Measurements from ENCODE around the gene NCOA3. TPM values are rescaled to one million over a fixed set of nuclear protein-coding genes. Genes with fewer than 3 reads are reported as not detected.

Gene NCOA3
- polyA plus RNA-seq, 1 of the 3 experiments (the other 2 are of a cell fraction), result 5.8 TPM

GRCh38 chr20:47642624-47643023 lies 140.9 kb downstream of the NCOA3 start:
- H3K36me3 ChIP-seq (replicated peaks in 1 of 2; ENCODE audit: control insufficient read depth in 1 of 2, insufficient read depth in 2 of 2, low read length in 1 of 2), result peaks cover 38 to 42% of the 10 kb centered on the region in 2 experiments
- no peak overlapping the region for H3K4me2 ChIP-seq
- H3K4me3 ChIP-seq (ENCODE audit: low read depth in 2 of 2, low read length in 1 of 2), result no peak overlapping the region
- H3K9me2 ChIP-seq, result no peaks in the 10 kb centered on the region
- no peaks in the 10 kb centered on the region for H3K27me3 ChIP-seq (ENCODE audit: insufficient read depth)
- WGBS (ENCODE audit: low lambda C conversion rate), result 80% methylated on average over 4 of the region's 4 CpGs
- no peaks in the 10 kb centered on the region for H4K20me1 ChIP-seq (ENCODE audit: insufficient read depth)
- no peaks in the 10 kb centered on the region for H3K79me2 ChIP-seq (ENCODE audit: insufficient read depth)
- TF ChIP-seq MAX (IDR thresholded peaks at IDR 0.05; ENCODE audit: low read depth) (no peak), USF2 (IDR thresholded peaks at IDR 0.05; ENCODE audit: borderline replicate concordance, low read depth, low read length) (no peak), MXI1 (IDR thresholded peaks at IDR 0.05; ENCODE audit: low read depth, low read length) (no peak), RCOR1 (IDR thresholded peaks at IDR 0.05; ENCODE audit: low read length) (no peak), NFIC (IDR thresholded peaks at IDR 0.05; ENCODE audit: borderline replicate concordance) (no peak), RAD21 (IDR thresholded peaks at IDR 0.05; ENCODE audit: low read length) (no peak), TAF1 (IDR thresholded peaks at IDR 0.05; ENCODE audit: borderline replicate concordance, low read depth, low read length) (no peak), TEAD4 (IDR thresholded peaks at IDR 0.05; ENCODE audit: borderline replicate concordance, insufficient read depth) (no peak), PBX3 (IDR thresholded peaks at IDR 0.05) (no peak), RXRA (IDR thresholded peaks at IDR 0.05; ENCODE audit: borderline replicate concordance, low read depth) (no peak), CTCF (IDR thresholded peaks at IDR 0.05) (no peak), CHD2 (IDR thresholded peaks at IDR 0.05; ENCODE audit: low read length, partially characterized antibody) (no peak), GATA2 (CRISPR knock-in tag; IDR thresholded peaks at IDR 0.05) (no peak)
- DNase-seq, result no peak
- no peak overlapping the region for H3K9ac ChIP-seq
- H3F3A ChIP-seq (replicated peaks; ENCODE audit: insufficient read depth), result peaks cover 4% of the 10 kb centered on the region
- no peaks in the 10 kb centered on the region for H3K9me3 ChIP-seq
- no peak overlapping the region for H3K27ac ChIP-seq (ENCODE audit: low read depth in 2 of 2, low read length in 1 of 2)
- H3K4me1 ChIP-seq (ENCODE audit: control insufficient read depth in 1 of 2, insufficient read depth in 2 of 2, low read depth in 1 of 2, low read length in 1 of 2), result no peaks in the 10 kb centered on the region
- POLR2A ChIA-PET, result no interaction called here
- no peak overlapping the region for H2AFZ ChIP-seq (ENCODE audit: low read depth)
- CTCF ChIA-PET, result interaction anchor here (1.3 kb wide), 1 partner anchor 979 kb away, joined by 3 read pairs; no protein-coding TSS in a partner anchor

GRCh38 chr20:47645632-47646031 lies 143.9 kb downstream of the NCOA3 start:
- Histone ChIP-seq H3K27me3 (ENCODE audit: insufficient read depth) (no peaks in the 10 kb centered on the region), H3K9me3 (no peaks in the 10 kb centered on the region), H3K27ac (ENCODE audit: low read depth in 2 of 2, low read length in 1 of 2) (no peak overlapping the region), H3K4me1 (ENCODE audit: control insufficient read depth in 1 of 2, insufficient read depth in 2 of 2, low read depth in 1 of 2, low read length in 1 of 2) (no peaks in the 10 kb centered on the region), H3K9ac (no peak overlapping the region), H3K4me3 (ENCODE audit: low read depth in 2 of 2, low read length in 1 of 2) (no peak overlapping the region), H3F3A (replicated peaks; ENCODE audit: insufficient read depth) (no peaks in the 10 kb centered on the region), H4K20me1 (ENCODE audit: insufficient read depth) (no peaks in the 10 kb centered on the region), H2AFZ (ENCODE audit: low read depth) (no peak overlapping the region), H3K9me2 (no peaks in the 10 kb centered on the region), H3K36me3 (replicated peaks in 1 of 2; ENCODE audit: control insufficient read depth in 1 of 2, insufficient read depth in 2 of 2, low read length in 1 of 2) (peaks cover 33 to 39% of the 10 kb centered on the region in 2 experiments), H3K4me2 (no peak overlapping the region), H3K79me2 (ENCODE audit: insufficient read depth) (no peaks in the 10 kb centered on the region)
- POLR2A ChIA-PET, result no interaction called here
- CTCF ChIA-PET, result interaction anchor here (1.4 kb wide), 1 partner anchor 18 kb away, joined by 7 read pairs; no protein-coding TSS in a partner anchor
- TF ChIP-seq MAX (IDR thresholded peaks at IDR 0.05; ENCODE audit: low read depth) (no peak), SMC3 (IDR thresholded peaks at IDR 0.05; ENCODE audit: low read depth, low read length) (no peak), RAD21 (IDR thresholded peaks at IDR 0.05; ENCODE audit: low read length) (no peak), CHD2 (IDR thresholded peaks at IDR 0.05; ENCODE audit: low read length, partially characterized antibody) (no peak), RXRA (IDR thresholded peaks at IDR 0.05; ENCODE audit: borderline replicate concordance, low read depth) (no peak), RCOR1 (IDR thresholded peaks at IDR 0.05; ENCODE audit: low read length) (no peak), POLR2AphosphoS5 (IDR thresholded peaks at IDR 0.05; ENCODE audit: low read depth, low read length) (no peak)
- WGBS (ENCODE audit: low lambda C conversion rate), result 95% methylated on average over 2 of the region's 2 CpGs
- DNase-seq, result no peak

Measured in SK-N-SH (cell line).